GM18907 (cell line): ENCODE results near the gene TNFRSF17.
"Not testable (repeated sequence)": the region's sequence is repeated elsewhere in the genome, so short reads cannot be mapped to it uniquely, and the experiment has no call there.

Experiments used
- ATAC-seq: cut with Tn5 transposase; IDR thresholded peaks from one replicate; pipeline ENCODE4 v1.9.1; 2021; ENCODE audit warnings: mild to moderate bottlenecking, moderate library complexity; ENCODE audit not compliant: unreplicated experiment

Gene TNFRSF17

DNA sequence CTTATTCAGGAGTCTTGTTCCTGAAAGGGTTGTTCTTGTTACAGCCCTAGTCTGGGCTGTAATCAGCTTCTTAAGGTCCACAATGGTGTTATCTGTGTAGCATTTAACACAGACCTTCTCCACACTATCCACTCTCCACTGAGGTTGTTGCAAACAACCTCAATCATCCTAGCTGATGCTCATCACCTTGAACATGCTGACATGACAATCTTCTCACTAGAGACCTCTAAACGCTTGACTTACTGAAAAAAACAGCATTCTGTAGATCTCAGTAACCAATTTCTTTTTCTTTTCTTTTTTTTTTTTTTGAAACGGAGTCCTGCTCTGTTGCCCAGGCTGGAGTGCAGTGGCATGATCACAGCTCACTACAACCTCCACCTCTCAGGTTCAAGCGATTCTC lies 3.6 kb downstream of the TNFRSF17 start:
- no peak for ATAC-seq

DNA sequence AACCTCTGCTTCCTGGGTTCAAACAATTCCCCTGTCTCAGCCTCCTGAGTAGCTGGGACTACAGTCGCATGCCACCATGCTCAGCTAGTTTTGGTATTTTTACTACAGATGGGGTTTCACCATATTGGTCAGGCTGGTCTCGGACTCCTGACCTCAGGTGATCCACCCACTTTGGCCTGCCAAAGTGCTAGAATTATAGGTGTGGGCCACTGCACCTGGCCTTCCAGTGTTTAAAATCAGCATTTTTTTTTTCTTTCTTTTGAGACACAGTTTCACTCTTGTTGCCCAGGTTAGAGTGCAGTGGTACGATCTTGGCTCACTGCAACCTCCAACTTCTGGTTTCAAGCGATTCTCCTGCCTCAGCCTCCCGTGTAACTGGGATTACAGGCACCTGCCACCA lies 5.3 kb downstream of the TNFRSF17 start:
- ATAC-seq = not testable (repeated sequence)

DNA sequence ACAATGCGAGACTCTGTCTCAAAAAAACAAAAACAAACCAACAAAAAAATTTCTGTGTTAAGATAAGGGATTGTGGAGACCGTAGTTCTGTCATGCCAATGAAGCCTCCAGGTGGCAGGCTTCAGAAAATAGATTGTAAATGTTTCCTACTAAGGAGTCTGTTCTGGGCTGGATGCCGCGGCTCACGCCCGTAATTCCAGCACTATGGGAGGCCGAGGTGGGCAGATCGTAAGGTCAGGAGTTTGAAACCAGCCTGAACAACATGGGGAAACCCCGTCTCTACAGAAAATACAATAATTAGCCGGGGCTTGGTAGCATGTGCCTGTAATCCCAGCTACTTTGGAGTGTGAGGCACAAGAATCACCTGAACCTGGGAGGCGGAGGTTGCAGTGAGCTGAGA lies 7.1 kb downstream of the TNFRSF17 start:
- no peak for ATAC-seq

DNA sequence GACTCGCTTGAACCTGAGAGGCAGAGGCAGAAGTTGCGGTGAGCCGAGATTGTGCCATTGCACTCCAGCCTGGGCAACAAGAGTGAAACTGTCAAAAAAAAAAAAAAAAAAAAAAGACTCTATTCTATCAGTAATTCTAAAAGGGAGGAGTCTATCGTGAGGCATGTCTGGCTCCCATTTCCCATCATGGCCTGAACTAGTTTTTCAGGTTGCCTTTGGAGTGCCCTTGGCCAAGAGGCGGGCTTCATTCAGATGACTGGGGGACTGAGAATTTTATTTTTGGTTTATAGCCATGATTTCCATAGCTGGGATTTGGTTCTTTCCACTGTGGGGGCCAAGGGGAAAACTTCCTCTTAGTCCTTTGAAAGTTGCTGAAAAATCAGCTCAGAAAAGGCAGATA lies 8.1 kb downstream of the TNFRSF17 start:
- ATAC-seq = no peak

DNA sequence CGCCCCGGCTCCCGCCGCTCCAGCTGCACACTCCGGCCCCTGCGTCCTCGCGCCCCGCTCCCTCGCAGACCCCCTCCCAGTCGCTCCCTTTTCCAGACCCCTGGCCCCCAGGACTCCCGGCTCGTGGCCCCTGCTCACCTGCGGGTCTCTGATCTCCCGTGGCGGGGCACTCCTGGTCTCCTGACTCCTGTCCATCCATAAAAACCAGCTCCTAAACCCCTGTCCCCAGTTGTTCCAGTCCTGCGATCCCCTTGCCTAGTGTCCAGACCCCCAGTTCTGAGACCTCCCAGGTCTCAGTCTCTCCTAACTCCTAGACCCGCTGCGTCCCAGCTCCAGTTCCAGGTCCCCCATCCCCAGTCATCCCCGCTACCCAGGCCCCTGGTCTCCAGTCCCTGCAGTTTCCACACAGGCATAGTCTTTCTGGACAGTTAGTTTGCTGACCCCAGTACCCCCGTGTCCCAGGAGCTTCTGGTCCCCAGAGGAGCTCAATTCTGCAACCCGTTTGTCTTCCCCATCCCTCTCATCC lies 11.9 kb downstream of the TNFRSF17 start:
- ATAC-seq = peak; percentile 3

DNA sequence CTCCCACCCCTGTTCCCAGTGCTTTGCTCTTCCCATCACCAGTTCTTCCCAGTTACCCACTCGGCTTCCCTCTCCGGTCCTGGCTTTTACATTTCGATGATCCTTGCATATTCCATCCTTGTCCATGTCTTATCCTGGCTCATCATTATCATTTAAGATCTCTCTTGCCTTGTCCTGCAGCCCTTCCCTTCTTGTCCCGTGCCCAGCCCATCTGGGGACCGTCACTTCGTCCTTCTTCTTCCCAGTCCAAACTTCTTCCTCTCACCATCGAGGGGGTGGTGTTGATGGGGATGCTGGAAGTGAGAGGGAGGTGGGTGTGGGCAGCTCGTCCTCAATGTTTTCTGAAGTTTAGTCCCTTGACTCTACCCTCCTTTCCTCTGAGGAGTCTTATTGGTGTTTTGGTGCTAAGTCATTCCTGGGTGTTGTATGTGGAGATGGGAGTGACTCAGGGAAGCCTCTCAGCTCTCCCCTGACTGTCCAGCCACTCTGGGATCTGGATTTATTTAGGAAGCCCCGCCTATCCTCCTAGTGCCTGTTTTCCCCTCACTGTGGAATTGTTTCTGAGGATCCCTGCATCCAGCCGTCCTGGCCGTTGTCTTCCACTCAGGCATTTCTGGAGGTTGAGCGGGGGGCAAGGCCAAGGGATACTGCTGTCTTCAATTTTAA lies 12.5 kb downstream of the TNFRSF17 start:
- no peak for ATAC-seq

DNA sequence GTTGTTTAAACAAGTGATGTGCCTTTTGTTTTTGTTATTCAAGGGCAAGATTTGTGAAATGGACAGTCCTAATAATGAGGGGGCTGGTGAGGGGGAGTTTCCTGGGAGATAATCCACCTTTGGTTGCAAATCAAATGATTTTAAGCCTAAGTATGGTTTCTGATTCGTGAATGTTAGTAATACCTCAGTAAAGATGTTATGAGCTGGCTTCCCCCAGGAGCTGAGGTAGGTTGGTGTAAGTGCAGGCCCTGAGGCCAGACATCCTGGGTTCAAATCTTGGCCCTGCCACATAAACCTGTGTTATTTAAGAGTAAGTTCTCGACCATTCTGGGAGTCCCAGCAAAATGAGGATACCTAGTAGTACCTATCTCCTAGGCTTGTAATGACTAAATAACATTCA lies 13.1 kb downstream of the TNFRSF17 start:
- no peak for ATAC-seq

DNA sequence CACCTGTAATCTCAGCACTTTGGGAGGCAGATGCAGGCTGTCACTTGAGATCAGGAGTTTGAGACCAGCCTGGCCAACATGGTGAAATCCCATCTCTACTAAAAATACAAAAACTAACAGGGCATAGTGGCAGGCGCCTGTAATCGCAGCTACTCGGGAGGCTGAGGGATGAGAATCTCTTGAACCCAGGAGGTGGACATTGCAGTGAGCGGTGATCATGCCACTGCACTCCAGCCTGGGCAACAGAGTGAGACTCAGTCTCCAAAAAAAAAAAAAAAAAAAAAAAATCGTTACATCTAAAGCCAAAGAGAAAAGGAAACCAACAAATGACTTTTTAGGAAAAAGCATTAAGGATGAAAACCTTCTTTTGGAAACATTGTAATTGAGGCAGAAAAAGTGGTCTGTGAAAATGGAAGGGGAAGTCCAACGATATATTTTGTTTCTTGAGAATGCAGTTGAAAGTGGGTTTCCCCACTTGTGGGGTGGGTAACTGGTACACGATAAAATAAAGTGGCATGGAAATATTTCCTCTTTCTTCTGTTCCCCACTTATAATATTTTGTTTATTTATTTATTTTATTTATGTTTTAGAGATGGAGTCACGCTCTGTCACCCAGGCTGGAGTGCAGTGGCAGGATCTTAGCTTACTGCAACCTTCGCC lies 14.1 kb downstream of the TNFRSF17 start:
- ATAC-seq = no peak

DNA sequence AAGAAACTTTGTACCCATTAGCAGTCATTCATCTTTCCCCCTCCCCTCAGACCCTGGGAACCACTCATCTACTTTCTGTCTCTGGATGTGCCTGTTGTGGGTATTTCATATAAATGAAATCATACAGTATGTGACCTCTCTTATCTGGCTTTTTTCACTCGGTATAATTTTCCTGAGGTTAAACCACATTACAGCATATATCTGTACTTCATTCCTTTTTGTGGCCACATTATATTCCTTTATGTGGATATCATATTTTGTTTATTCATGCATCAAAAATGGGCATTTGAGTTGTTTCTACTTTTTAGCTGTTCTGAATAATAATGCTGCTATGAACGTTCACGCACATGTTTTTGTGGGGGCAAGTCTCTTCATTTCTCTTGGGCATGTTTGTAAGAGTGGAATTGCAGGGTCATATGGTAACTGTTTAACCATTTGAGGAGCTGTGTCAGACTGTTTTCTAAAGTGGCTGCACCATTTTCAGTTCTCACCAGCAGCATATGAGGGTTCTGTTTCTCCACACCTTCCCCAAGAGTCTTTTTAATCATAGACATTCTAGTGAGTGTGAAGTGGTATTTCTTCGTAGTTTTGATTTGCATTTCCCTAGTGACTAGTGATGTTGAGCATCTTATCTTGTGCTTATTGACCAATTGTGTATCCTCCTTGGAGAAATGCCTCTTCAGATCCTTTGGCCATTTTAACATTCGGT lies 15.3 kb downstream of the TNFRSF17 start:
- ATAC-seq = no peak

DNA sequence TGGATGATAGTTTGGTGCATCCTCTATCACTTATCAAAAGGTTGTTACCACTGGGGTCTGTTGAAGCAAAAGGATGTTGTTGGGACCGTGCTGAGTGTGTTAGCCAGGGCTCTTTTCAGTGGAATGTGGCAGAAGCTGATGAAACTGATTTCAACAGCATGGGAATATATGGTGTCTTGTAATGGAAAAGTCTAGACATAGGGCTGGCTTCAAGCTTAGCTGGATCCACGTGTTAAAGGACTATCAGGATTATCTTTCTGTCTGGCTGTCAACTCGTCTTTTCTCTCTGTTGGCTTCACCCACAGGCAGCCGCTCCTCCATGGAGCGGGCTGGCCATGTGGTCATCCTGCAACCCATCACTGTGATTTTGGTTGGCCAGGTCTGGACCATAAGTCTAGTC lies 20.2 kb downstream of the TNFRSF17 start:
- no peak for ATAC-seq

DNA sequence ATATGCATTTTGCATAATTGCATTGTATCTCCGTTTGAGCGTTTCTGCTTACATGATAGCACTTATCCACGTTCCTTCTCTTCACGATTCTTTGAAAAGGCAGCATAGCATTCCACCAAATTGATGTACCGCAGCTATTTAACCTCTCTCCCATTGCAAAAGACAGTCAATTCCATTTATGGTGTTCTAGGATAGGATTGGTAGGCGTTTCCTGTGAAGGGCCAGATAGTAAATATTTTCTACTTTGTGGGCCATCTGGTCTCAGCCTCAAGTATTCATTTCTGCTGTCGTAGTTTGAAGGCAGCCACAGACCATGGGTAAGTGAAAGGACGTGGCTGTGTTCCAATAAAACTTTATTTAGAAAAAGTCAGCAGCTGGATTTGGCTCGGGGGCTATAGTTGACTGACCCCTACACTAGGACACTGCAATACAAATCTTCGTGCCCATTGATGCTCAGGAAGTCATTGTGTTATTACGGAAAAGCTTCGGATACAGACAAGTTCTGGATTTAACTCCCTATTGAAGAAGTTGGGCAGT lies 21.6 kb downstream of the TNFRSF17 start:
- no peak for ATAC-seq

DNA sequence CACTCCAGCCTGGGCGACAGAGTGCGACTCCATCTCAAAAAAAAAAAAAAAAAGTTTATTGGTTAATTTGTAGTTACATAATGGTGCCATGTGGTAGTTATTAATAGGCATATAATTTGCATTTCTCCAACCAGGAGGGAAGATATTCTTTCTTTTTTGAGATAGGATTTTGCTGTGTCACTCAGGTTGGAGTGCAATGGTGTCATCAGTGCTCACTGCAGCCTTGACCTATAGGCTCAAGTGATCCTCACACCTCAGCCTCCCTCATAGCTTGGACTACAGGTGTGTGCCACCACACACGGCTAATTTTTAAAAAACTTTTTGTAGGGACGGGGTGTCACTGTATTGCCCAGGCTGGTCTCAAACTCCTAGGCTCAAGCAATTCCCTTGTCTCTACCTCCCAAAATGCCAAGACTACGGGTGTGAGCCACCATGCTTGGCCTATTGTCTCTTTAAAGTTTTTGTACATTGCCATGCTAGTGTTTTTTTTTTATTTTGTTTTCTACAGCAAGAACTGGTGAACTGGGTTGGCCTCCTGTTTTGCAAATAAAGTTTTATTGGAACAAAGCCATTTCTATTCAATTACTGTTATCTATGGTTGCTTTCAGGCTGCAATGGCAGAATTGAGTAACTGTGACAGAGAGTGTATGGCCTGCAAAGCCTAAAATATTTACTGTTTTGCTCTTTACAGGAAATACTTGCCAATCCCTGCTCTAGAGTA lies 23.4 kb downstream of the TNFRSF17 start:
- no peak for ATAC-seq

DNA sequence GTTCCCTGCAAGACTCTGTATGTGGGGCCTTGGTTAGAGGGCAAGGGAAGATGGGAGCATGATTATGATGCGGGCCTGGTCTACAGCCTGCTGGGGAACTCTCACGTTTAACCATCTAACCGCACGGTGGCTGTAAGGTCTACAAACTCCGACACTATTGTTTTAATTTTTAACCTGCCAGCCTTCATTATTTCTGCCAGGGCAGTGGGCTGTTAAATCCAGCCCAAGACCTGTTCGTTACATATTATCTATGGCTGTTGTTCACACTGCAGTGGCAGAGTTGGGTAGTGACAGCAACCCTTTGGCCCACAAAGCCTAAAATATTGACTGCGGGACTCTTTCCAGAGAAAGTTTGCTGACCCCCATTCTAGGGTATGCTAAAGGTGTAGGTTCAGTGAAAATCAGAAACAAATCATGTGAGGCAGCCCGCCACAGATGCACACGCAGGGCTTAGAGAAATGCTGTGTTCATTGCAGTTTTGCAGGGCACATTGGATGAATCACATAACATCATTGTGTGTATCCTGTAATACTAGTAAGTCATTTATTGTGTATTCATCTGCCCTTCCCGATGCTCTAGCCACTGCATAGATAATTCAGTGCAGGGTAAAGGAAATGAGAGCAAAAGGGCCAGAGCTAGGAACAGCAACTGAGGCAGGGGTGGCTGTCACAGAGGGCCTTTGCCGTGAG lies 25.8 kb downstream of the TNFRSF17 start:
- ATAC-seq = peak; percentile 64

DNA sequence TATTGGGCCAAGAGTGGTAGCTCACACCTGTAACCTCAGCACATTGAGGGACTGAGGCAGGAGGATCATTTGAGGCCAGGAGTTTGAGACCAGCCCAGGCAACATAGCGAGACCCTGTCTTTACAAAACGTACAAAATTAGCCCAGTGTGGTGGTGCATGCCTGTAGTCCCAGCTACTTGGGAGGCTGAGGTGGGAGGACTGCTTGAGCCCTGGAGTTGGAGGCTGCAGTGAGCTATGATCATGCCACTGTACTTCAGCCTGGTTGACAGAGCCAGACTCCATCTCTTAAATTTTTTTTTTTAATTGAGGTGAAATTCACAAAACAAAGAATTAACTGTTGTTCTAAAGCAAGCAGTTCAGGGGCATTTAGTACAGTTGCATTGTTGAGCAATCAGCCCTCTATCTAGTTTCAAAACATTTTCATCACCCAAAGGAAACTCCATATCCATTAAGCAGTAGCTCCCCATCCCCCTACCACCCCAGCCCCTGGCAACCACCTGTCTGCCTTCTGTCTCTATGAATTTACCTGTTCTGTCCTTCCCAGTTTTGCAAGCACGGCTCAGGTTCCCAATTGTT lies 27.1 kb downstream of the TNFRSF17 start:
- ATAC-seq = no peak

DNA sequence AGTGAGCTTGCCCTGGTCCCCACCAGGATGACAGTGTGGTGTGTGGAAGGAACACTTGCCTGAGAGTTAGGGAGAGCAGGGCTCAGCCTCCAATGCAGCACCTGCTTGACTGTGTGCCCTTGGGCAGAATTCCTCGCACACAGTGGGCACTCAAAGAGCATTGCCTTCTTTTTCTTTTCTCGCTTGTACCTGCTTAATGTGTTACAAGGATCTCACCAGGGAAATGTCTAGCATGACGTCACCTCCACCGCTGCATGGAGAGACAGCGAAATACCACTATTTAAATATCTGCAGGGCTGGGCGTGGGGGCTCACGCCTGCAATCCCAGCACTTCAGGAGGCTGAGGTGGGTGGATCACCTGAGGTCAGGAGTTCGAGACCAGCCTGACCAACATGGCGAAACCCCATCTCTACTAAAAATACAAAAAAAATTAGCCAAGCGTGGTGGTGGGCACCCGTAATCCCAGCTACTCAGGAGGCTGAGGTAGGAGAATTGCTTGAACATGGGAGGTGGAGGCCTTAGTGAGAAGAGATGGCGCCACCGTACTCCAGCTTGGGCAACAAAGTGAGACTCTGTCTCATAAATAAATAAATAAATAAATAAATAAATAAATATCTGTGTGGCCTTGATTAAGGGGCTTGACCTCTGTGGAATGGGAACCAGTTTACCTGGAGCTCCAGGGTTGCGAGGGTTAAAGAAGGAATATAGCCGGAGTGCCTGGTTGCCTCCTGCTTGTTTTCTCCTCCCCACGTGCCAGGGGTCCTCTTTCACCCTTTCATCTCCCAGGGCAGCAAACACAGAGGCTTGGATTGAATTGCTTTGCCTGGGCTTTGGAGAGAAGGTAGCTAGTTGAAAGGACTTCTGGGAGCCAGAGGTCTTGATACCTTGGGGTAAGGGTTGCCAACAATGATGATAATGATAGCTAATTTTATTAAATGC lies 27.8 kb downstream of the TNFRSF17 start:
- no peak for ATAC-seq

DNA sequence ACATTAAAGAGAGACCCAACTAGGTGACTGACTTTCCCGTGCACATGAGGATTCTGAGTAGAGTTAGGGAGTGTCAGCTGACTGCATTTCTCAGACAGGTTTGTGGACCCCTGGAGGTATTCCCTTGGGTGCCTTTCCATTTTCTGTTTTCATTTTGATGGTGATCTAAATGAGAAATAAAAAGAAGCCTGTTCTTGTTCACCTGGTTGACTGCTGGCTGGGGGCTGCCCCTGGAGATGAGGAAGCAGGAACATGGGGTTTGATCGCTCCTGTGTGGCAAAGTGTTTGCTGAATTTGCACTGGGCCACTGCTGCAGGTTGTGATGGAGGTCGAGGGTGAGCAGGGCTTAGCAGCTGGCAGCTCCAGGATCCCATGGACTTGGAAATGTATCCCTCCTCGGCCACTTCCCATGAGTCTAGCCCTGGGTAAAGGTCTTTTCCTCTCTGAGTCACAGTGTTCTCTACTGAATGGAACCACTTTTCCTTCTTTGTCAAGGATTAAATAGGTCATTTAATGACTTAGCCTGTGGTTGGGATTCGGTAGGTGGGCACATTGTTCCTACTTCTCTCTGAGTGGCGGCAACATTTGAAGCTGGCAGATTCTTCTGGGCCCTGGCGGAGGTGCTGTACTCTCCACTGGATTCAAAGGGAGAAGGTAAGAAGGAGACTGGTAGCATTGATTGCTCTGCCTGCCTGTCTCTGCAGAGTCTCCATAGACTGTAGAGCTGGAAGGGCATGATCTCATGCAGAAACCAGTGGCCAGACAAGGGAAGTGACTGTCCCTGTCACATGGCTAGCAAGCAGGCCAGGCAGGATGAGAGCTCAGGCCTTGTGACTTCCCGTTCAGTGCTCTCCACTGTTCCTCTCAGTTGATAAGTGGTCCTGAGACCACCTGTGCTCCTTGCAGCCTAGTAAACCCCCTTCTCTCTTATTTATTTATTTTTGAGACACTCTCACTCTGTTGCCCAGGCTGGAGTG lies 29.4 kb downstream of the TNFRSF17 start:
- ATAC-seq = no peak

DNA sequence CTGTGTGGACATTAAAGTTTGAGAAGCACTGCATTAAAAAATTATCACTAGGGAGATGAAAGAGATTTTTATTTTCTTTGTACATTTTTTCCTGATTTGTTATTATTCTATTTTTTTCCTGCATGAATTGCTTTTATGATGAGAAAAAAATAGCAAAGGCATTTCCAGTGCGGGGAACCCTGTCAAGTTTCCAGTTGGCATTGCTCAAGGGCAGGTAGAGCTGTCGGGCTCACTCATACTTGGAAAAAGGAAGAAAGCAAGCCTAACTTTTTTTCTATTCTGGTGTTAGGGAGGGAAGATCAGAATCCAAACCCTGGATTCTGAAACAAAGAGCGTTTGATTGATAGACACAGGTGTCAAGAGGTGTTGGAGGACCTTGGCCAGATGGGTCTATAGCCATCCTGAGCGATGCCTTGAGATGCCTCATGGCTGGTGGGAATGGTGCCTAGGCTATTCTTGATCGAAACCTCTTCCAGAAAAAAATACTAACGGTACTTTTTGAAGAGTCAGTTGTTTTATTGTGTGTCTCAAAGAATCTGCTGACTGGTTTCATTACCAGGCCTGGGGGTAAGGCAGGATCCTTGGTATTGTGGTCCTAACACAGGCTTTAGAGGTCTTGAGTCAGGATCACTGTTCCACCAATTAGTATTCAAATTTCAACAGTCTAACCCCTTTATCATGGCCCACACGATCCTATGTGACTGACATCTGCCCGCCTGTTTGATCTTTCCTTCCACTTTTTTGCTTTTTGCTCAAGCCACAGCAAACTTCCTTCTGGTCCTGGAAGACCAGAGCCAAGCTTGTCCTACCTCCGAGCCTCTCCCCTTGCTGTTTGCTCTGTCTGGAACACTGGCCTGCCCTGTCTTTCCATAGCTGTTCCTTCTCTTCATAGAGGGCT lies 31.7 kb downstream of the TNFRSF17 start:
- ATAC-seq = no peak
